Suprapubic skin (tissue), 4 donors: ENCODE measurements around the gene FGF1. TPM values are rescaled to one million over a fixed set of nuclear protein-coding genes. Genes with fewer than 3 reads are reported as not detected.

ENCODE experiments used
- DNase-seq, 2 donors: peaks; one replicate each; pipeline ENCODE4 v3.0.0-alpha.2; 2019; ENCODE audit warnings: low spot score in 2 of 2
- H3K27ac ChIP-seq: fragments of 200-600 bp; sonication (generic); one replicate; pipeline ENCODE4 v1.5.1; 2019
- H3K27me3 ChIP-seq: fragments of 200-600 bp; sonication (generic); one replicate; pipeline ENCODE4 v1.5.1; 2019
- H3K36me3 ChIP-seq: fragments of 200-600 bp; sonication (generic); one replicate; pipeline ENCODE4 v1.5.1; 2019
- H3K4me1 ChIP-seq: fragments of 200-600 bp; sonication (generic); one replicate; pipeline ENCODE4 v1.5.1; 2019
- H3K4me3 ChIP-seq: fragments of 200-600 bp; sonication (generic); one replicate; pipeline ENCODE4 v1.5.1; 2019; ENCODE audit warnings: mild to moderate bottlenecking
- H3K9me3 ChIP-seq: fragments of 200-600 bp; sonication (generic); one replicate; pipeline ENCODE4 v1.5.1; 2019
- CTCF ChIP-seq, 2 donors: fragments of 200-600 bp in 1 of 2; fragments of 450-650 bp in 1 of 2; sonication (generic) in 1 of 2; IDR thresholded peaks; one replicate each; pipeline ENCODE4 v1.5.1; 2016 to 2019; ENCODE audit warnings: antibody characterized with exemption in 2 of 2, mild to moderate bottlenecking in 1 of 2, moderate library complexity in 1 of 2
- EP300 ChIP-seq: sonication (generic); formaldehyde crosslinking; IDR thresholded peaks from one replicate; pipeline ENCODE4 v1.6.1; 2017; ENCODE audit warnings: antibody characterized with exemption
- POLR2A ChIP-seq, 2 donors: fragments of 450-650 bp; IDR thresholded peaks; one replicate each; pipeline ENCODE4 v1.6.1; 2017; ENCODE audit warnings: antibody characterized with exemption in 2 of 2, mild to moderate bottlenecking in 2 of 2, moderate library complexity in 2 of 2
- POLR2AphosphoS5 ChIP-seq, 3 donors: sonication (generic); formaldehyde crosslinking; IDR thresholded peaks; one replicate each; pipeline ENCODE4 v1.6.1; 2017; ENCODE audit warnings: antibody characterized with exemption in 3 of 3
- WGBS: methylation state at CpG from one replicate; pipeline ENCODE4 v1.1.5; 2018; 5-methylcytosine and 5-hydroxymethylcytosine counted together
- total RNA-seq, 4 donors: library from RNA; depleted of rRNA; stranded (reverse); fragments of >200 nt; gene quantifications; one replicate each; pipeline ENCODE4 v1.1.0, GENCODE V29; 2016

FGF1 gene
- total RNA-seq, 4 donors from 2014 or later, result 0.48 to 2.5 (median 1.9) TPM

GRCh38 chr5:142700566-142700965 lies 14.7 kb upstream of the FGF1 start:
- H3K27me3 ChIP-seq, result no peaks in the 10 kb centered on the region
- H3K9me3 ChIP-seq, result no peaks in the 10 kb centered on the region
- H3K4me3 ChIP-seq, result no peak overlapping the region
- 86% methylated on average over 7 of the region's 7 CpGs for WGBS
- no peak overlapping the region for H3K27ac ChIP-seq
- peaks cover 17% of the 10 kb centered on the region for H3K4me1 ChIP-seq
- no peak for TF ChIP-seq CTCF (IDR thresholded peaks at IDR 0.05)
- TF ChIP-seq POLR2AphosphoS5 (IDR thresholded peaks at IDR 0.05), result no peak
- TF ChIP-seq POLR2A (IDR thresholded peaks at IDR 0.05), result no peak
- TF ChIP-seq EP300, result no peak
- no peaks in the 10 kb centered on the region for H3K36me3 ChIP-seq
- DNase-seq, result no peak

GRCh38 chr5:142699184-142699720 lies 13.4 kb upstream of the FGF1 start:
- no peaks in the 10 kb centered on the region for H3K27me3 ChIP-seq
- no peaks in the 10 kb centered on the region for H3K9me3 ChIP-seq
- WGBS, result 5% methylated on average over 3 of the region's 3 CpGs
- peaks cover 17% of the 10 kb centered on the region for H3K4me1 ChIP-seq
- H3K27ac ChIP-seq, result no peak overlapping the region
- H3K4me3 ChIP-seq, result no peak overlapping the region
- no peaks in the 10 kb centered on the region for H3K36me3 ChIP-seq
- TF ChIP-seq EP300 (no peak), CTCF (IDR thresholded peaks at IDR 0.05) (peak; percentile 89 to 95)
- peak; percentile 90 to 92 for DNase-seq

GRCh38 chr5:142698447-142699183 lies 12.7 kb upstream of the FGF1 start:
- WGBS, result 62% methylated on average over 9 of the region's 9 CpGs
- Histone ChIP-seq H3K27me3 (no peaks in the 10 kb centered on the region), H3K9me3 (no peaks in the 10 kb centered on the region), H3K36me3 (no peaks in the 10 kb centered on the region), H3K27ac (peak overlapping the region; percentile 4), H3K4me3 (no peak overlapping the region), H3K4me1 (peaks cover 17% of the 10 kb centered on the region)
- no peak for DNase-seq
- TF ChIP-seq POLR2AphosphoS5 (IDR thresholded peaks at IDR 0.05) (no peak), CTCF (IDR thresholded peaks at IDR 0.05) (no peak), POLR2A (IDR thresholded peaks at IDR 0.05) (no peak), EP300 (no peak)

GRCh38 chr5:142697356-142698255 lies 11.7 kb upstream of the FGF1 start:
- H3K4me1 ChIP-seq, result peaks cover 17% of the 10 kb centered on the region
- 54% methylated on average over 8 of the region's 8 CpGs for WGBS
- TF ChIP-seq POLR2A (IDR thresholded peaks at IDR 0.05), result no peak
- no peak for TF ChIP-seq POLR2AphosphoS5 (IDR thresholded peaks at IDR 0.05)
- no peak for TF ChIP-seq CTCF (IDR thresholded peaks at IDR 0.05)
- TF ChIP-seq EP300, result no peak
- no peaks in the 10 kb centered on the region for H3K9me3 ChIP-seq
- no peak overlapping the region for H3K27ac ChIP-seq
- no peak overlapping the region for H3K4me3 ChIP-seq
- H3K27me3 ChIP-seq, result no peaks in the 10 kb centered on the region
- no peak for DNase-seq
- no peaks in the 10 kb centered on the region for H3K36me3 ChIP-seq

- Histone ChIP-seq H3K9me3 (no peaks in the 10 kb centered on the region), H3K27ac (no peak overlapping the region), H3K27me3 (no peaks in the 10 kb centered on the region), H3K4me3 (no peak overlapping the region), H3K4me1 (peaks cover 17% of the 10 kb centered on the region), H3K36me3 (no peaks in the 10 kb centered on the region)
- DNase-seq, result no peak
- no peak for TF ChIP-seq EP300
- no peak for TF ChIP-seq POLR2AphosphoS5 (IDR thresholded peaks at IDR 0.05)
- no peak for TF ChIP-seq CTCF (IDR thresholded peaks at IDR 0.05)
- TF ChIP-seq POLR2A (IDR thresholded peaks at IDR 0.05), result no peak
- 80% methylated on average over 3 of the region's 3 CpGs for WGBS
Measured at GRCh38 chr5:142696379-142696778, 10.5 kb upstream of the FGF1 start.
